Suprapubic skin (tissue), 4 donors: ENCODE measurements around the gene UBE2E2.

Source experiments
- EP300 ChIP-seq: sonication (generic); formaldehyde crosslinking; IDR thresholded peaks from one replicate; pipeline ENCODE4 v1.6.1; 2017; ENCODE audit warnings: antibody characterized with exemption
- POLR2A ChIP-seq, 2 donors: fragments of 450-650 bp; IDR thresholded peaks; one replicate each; pipeline ENCODE4 v1.6.1; 2017; ENCODE audit warnings: antibody characterized with exemption in 2 of 2, mild to moderate bottlenecking in 2 of 2, moderate library complexity in 2 of 2
- POLR2AphosphoS5 ChIP-seq, 3 donors: sonication (generic); formaldehyde crosslinking; IDR thresholded peaks; one replicate each; pipeline ENCODE4 v1.6.1; 2017; ENCODE audit warnings: antibody characterized with exemption in 3 of 3
- TF ChIP-seq, protein P1 (sequence below), 2 donors: fragments of 200-600 bp in 1 of 2; fragments of 450-650 bp in 1 of 2; sonication (generic) in 1 of 2; IDR thresholded peaks; one replicate each; pipeline ENCODE4 v1.5.1; 2016 to 2019; ENCODE audit warnings: antibody characterized with exemption in 2 of 2, mild to moderate bottlenecking in 1 of 2, moderate library complexity in 1 of 2

DNA sequence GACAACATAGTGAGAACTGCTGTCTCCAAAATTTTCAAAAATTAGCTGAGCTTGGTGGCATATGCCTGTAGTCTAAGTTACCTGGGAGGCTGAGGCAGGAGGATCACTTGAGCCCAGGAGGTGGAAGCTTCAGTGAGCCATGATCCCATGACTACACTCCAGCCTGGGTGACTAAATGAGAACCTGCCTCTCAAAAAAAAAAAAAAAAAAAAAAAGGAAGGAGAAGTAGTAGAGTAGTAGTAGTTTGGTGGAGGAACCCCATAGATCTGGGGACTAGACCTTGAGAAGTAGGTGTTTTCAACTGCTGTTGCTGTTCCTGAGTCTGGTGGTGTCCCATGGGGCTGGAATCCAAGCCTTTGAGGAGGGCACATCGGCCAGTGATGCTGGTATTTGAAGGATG is 38.4 kb upstream of the UBE2E2 start:
- TF ChIP-seq, protein P1, sequence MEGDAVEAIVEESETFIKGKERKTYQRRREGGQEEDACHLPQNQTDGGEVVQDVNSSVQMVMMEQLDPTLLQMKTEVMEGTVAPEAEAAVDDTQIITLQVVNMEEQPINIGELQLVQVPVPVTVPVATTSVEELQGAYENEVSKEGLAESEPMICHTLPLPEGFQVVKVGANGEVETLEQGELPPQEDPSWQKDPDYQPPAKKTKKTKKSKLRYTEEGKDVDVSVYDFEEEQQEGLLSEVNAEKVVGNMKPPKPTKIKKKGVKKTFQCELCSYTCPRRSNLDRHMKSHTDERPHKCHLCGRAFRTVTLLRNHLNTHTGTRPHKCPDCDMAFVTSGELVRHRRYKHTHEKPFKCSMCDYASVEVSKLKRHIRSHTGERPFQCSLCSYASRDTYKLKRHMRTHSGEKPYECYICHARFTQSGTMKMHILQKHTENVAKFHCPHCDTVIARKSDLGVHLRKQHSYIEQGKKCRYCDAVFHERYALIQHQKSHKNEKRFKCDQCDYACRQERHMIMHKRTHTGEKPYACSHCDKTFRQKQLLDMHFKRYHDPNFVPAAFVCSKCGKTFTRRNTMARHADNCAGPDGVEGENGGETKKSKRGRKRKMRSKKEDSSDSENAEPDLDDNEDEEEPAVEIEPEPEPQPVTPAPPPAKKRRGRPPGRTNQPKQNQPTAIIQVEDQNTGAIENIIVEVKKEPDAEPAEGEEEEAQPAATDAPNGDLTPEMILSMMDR (IDR thresholded peaks at IDR 0.05) = no peak
- TF ChIP-seq POLR2A (IDR thresholded peaks at IDR 0.05) = no peak
- no peak for TF ChIP-seq POLR2AphosphoS5 (IDR thresholded peaks at IDR 0.05)
- TF ChIP-seq EP300 = no peak
